HEK293T (cell line): Measurements from ENCODE around the gene LEMD1.

Experiments
- BHLHE40 ChIP-seq: fragments of 450-650 bp; IDR thresholded peaks from 2 replicates; pipeline ENCODE4 v1.6.1; 2016; ENCODE audit warnings: mild to moderate bottlenecking, moderate library complexity, borderline replicate concordance
- FOXK2 ChIP-seq: fragments of 450-650 bp; IDR thresholded peaks from 2 replicates; pipeline ENCODE4 v1.6.1; 2016; ENCODE audit warnings: mild to moderate bottlenecking
- FOXM1 ChIP-seq: fragments of 450-650 bp; IDR thresholded peaks from 2 replicates; pipeline ENCODE4 v1.6.1; 2017; ENCODE audit warnings: mild to moderate bottlenecking, borderline replicate concordance
- L3MBTL2 ChIP-seq: fragments of 450-650 bp; conservative IDR thresholded peaks from 2 replicates; pipeline ENCODE4 v1.6.1; 2016; ENCODE audit warnings: mild to moderate bottlenecking
- SP1 ChIP-seq: fragments of 450-650 bp; IDR thresholded peaks from 2 replicates; pipeline ENCODE4 v1.6.1; 2017
- TARDBP ChIP-seq: fragments of 450-650 bp; IDR thresholded peaks from 2 replicates; pipeline ENCODE4 v1.6.1; 2016

- TF ChIP-seq L3MBTL2 (no peak), SP1 (no peak), TARDBP (no peak), BHLHE40 (no peak), FOXK2 (no peak), FOXM1 (no peak)
Measured at GRCh38 chr1:205351984-205352713, 69.7 kb downstream of the LEMD1 start.
